ENCODE measurements around the gene PNMA8A.

GRCh38 chr19:46447824-46448223 lies 23.5 kb downstream of the PNMA8A start:
- TF ChIP-seq CTCF (conservative IDR thresholded peaks at IDR 0.05; ENCODE audit: low read length), result no peak
- TF ChIP-seq EZH2phosphoT487 (IDR thresholded peaks at IDR 0.05; ENCODE audit: borderline replicate concordance, low read depth, low read length), result no peak
